Effector memory CD4-positive, alpha-beta T cell (primary cell): ENCODE data around the gene VEGFB.
A peak's percentile ranks its signal among the peaks of the same experiment; 100 is the strongest.

ENCODE experiments used
- DNase-seq, 3 donors: peaks; one replicate each; pipeline ENCODE4 v3.0.0-alpha.2; 2020
- H3K27ac ChIP-seq: 2 replicates; pipeline ENCODE4 v1.7.0; 2013; ENCODE audit warnings: mild to moderate bottlenecking, low read length, moderate library complexity; ENCODE audit not compliant: insufficient read depth, poor library complexity, severe bottlenecking
- H3K27me3 ChIP-seq: replicated peaks from 2 replicates; pipeline ENCODE4 v1.7.0; 2013; ENCODE audit warnings: mild to moderate bottlenecking, low read length; ENCODE audit not compliant: insufficient read depth, control insufficient read depth, poor library complexity, severe bottlenecking
- H3K36me3 ChIP-seq: 2 replicates; pipeline ENCODE4 v1.7.0; 2013; ENCODE audit warnings: mild to moderate bottlenecking, low read length, moderate library complexity; ENCODE audit not compliant: control insufficient read depth, insufficient read depth
- H3K4me1 ChIP-seq: 2 replicates; pipeline ENCODE4 v1.7.0; 2013; ENCODE audit warnings: low read length, mild to moderate bottlenecking; ENCODE audit not compliant: control insufficient read depth, insufficient read depth, poor library complexity, severe bottlenecking
- H3K4me3 ChIP-seq: 2 replicates; pipeline ENCODE4 v1.7.0; 2013; ENCODE audit warnings: low read length, low read depth, mild to moderate bottlenecking; ENCODE audit not compliant: insufficient read depth, poor library complexity, severe bottlenecking
- H3K9me3 ChIP-seq: 2 replicates; pipeline ENCODE4 v1.7.0; 2013; ENCODE audit warnings: mild to moderate bottlenecking, low read length, moderate library complexity; ENCODE audit not compliant: control insufficient read depth

VEGFB gene

GRCh38 chr11:64281957-64282770 is 47.8 kb downstream of the VEGFB start:
- Histone ChIP-seq H3K27me3 (no peaks in the 10 kb centered on the region), H3K4me3 (no peak overlapping the region), H3K27ac (no peak overlapping the region), H3K9me3 (no peaks in the 10 kb centered on the region), H3K36me3 (peaks cover 10% of the 10 kb centered on the region), H3K4me1 (peaks cover 14% of the 10 kb centered on the region)
- DNase-seq = no peak

DNA sequence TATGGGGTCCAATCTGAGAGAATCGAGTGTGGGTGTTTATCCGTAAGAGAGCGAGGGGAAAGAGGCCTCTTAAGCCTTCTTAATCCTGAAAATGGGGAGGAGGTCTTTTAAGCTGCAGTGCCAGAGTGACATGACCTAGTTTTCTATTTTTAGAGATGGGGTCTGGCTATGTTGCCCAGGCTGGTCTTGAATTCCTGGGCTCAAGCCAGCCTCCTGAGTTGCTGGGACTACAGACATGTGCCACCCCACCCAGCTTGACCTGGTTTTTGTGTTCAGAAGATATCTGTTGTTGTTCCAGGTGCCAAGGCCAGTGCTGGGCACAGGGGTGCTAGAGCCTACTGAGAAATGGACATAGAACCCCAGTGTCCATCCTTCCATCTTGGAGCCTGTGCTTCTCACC is 48.7 kb downstream of the VEGFB start:
- Histone ChIP-seq H3K27ac (no peak overlapping the region), H3K4me3 (no peak overlapping the region), H3K27me3 (no peaks in the 10 kb centered on the region), H3K36me3 (peaks cover 6% of the 10 kb centered on the region), H3K9me3 (no peaks in the 10 kb centered on the region), H3K4me1 (peaks cover 14% of the 10 kb centered on the region)
- DNase-seq = no peak

DNA sequence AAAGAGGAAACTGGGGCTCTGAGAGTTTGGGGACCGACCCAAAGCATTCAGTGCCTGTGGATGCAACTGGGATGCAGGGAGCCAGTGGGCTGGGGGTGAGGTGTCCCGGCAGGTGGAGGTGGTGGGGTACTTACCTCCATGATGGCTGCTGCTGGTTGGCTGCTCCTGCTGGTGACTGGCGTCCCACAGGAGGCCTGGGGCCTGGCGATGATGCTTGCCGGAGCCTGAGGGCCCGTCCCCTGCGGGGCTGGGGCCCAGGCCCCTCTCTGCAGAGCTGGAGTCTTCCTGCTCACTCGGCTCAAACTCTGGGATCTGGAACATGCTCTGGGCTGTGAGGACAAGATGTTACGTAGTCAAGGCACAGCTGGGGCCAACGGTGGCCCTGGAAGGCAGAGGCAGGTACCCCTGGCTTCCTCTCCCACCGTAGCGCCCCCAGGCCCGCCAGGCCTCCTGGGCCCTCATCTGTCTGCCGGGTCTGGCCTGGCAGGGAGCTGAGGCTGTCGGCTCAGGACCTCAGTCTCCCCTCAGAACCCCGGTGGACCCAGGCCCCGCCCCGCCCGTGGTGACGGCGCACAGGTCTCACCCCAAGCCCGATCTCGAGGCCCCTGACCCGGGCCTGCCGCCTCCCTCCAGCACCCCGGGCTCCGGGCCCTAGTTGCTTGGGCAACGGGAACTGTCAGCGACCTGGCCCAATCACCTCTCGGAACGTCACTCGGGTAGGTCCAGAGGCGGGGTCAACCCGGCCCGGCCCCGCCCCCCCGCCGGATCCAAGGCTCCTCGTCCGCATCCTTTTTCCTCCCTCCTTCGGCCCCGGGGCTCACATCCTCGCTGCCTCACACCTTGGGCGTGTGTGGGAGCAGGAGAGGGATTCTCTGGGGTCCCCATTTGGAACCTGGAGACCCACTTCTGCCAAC is 49.9 kb downstream of the VEGFB start, which contains the start of gene BAD:
Gene BAD (minus strand): TSS at position 618 of the 914 bp plus-strand sequence. CDS start 297 bp downstream, at position 321.
- H3K4me1 ChIP-seq = peaks cover 14% of the 10 kb centered on the region
- peaks cover 6% of the 10 kb centered on the region for H3K36me3 ChIP-seq
- no peaks in the 10 kb centered on the region for H3K27me3 ChIP-seq
- H3K4me3 ChIP-seq = peak within 1 kb of the TSS; percentile 92
- peak; percentile 90 to 93 (median 90) for DNase-seq
- H3K9me3 ChIP-seq = no peaks in the 10 kb centered on the region
- H3K27ac ChIP-seq = peak within 1 kb of the TSS; percentile 100

DNA sequence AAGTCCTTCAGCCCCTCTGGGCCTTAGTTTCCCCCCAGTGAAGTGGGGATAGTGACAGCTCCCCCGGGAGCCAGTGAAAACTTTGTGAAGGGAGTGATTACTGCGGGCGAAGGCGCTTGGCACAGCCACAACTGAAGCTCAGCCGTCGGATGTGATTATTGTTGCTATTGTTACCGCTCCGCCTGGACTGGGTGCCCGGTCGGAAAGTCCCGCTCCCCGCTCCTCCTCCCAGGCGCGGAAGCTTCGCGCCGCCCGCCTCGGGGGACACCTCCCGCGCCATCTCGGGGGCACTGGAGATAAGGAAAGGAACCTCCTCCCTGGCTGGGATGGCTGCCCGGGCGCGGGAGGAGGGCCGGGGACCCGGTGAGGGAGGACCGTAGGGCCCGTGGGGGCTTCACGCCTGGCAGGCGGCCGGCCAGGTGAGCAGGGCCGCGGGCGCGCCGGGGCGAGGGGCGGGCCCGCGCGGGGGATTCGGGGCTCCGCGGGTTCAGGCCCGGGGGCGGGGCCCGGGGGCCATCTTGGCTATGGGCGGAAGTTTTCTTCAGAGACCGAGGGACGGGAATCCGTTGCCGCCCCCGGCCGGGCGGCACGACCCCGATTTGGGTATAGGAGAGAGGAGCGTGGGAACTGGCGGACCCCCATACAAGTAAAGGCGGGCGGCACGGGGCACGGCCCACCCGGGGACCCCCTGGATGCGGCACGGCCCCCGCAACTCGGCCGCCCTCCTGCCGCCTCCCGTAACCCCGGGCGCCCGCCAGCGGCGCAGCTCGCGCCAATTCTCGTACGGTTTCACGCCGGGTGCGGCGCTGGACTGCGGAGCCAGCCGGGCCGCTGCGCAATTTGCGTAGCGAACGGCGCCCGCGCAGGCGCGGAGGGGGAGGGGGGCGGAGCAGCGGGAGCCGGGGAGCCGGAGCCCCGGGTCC is 50.8 kb downstream of the VEGFB start, which contains the start of gene GPR137:
Gene GPR137 (plus strand): TSS at position 887 of the 923 bp plus-strand sequence. CDS start 677 bp downstream, outside the sequence.
- H3K36me3 ChIP-seq = peaks cover 6% of the 10 kb centered on the region
- peak within 1 kb of the TSS; percentile 92 for H3K4me3 ChIP-seq
- peak; percentile 82 to 87 (median 86) for DNase-seq
- no peaks in the 10 kb centered on the region for H3K9me3 ChIP-seq
- peaks cover 14% of the 10 kb centered on the region for H3K4me1 ChIP-seq
- peak within 1 kb of the TSS; percentile 100 for H3K27ac ChIP-seq
- no peaks in the 10 kb centered on the region for H3K27me3 ChIP-seq

GRCh38 chr11:64285885-64286800 is 51.8 kb downstream of the VEGFB start:
- H3K36me3 ChIP-seq = peaks cover 6% of the 10 kb centered on the region
- H3K9me3 ChIP-seq = no peaks in the 10 kb centered on the region
- no peak for DNase-seq
- peak overlapping the region; percentile 100 for H3K27ac ChIP-seq
- peak overlapping the region; percentile 92 for H3K4me3 ChIP-seq
- peaks cover 8% of the 10 kb centered on the region for H3K27me3 ChIP-seq
- peaks cover 16% of the 10 kb centered on the region for H3K4me1 ChIP-seq

DNA sequence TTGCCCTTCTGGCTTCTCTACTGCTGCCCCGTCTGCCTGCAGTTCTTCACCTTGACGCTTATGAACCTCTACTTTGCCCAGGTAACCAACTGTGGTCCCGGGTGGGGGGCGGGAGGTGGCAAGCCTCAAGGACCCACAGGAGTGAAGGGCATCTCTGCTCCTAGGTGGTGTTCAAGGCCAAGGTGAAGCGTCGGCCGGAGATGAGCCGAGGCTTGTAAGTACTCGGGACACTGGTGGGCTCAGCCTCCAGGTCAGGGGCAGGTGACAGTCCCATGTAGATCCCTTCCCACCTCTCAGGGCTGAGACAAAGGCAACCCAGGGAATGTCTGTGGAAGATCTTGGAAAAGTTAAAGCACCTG is 52.4 kb downstream of the VEGFB start:
- no peak for DNase-seq
- Histone ChIP-seq H3K4me3 (no peak overlapping the region), H3K4me1 (peaks cover 19% of the 10 kb centered on the region), H3K27me3 (peaks cover 13% of the 10 kb centered on the region), H3K27ac (no peak overlapping the region), H3K9me3 (no peaks in the 10 kb centered on the region), H3K36me3 (peaks cover 6% of the 10 kb centered on the region)

DNA sequence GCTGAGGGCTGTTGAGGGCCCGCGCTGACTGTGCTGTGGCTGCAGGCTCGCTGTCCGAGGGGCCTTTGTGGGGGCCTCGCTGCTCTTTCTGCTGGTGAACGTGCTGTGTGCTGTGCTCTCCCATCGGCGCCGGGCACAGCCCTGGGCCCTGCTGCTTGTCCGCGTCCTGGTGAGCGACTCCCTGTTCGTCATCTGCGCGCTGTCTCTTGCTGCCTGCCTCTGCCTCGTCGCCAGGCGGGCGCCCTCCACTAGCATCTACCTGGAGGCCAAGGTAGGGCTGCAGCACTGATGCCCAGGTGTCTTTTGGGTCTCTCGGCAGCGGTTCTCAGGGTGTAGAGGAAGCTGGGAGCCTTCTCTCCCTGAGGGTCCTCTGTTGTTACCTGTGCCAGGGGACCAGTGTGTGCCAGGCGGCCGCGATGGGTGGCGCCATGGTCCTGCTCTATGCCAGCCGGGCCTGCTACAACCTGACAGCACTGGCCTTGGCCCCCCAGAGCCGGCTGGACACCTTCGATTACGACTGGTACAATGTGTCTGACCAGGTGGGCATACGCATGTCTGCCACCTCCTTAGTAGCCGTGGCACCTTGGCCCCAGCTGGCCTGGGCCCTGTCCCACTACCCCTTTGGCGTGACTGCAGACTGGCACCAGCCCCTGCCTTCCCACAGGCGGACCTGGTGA is 53.4 kb downstream of the VEGFB start:
- DNase-seq = no peak
- H3K36me3 ChIP-seq = no peaks in the 10 kb centered on the region
- H3K27ac ChIP-seq = no peak overlapping the region
- no peak overlapping the region for H3K4me3 ChIP-seq
- peaks cover 25% of the 10 kb centered on the region for H3K4me1 ChIP-seq
- no peaks in the 10 kb centered on the region for H3K9me3 ChIP-seq
- peaks cover 24% of the 10 kb centered on the region for H3K27me3 ChIP-seq

GRCh38 chr11:64288353-64288750 is 54.0 kb downstream of the VEGFB start:
- DNase-seq = no peak
- Histone ChIP-seq H3K27ac (no peak overlapping the region), H3K9me3 (no peaks in the 10 kb centered on the region), H3K4me3 (no peak overlapping the region), H3K27me3 (peaks cover 29% of the 10 kb centered on the region), H3K36me3 (no peaks in the 10 kb centered on the region), H3K4me1 (peaks cover 25% of the 10 kb centered on the region)
